Stimulated activated CD8-positive, alpha-beta memory T cell treated with anti-CD3 and anti-CD28 coated beads, Interleukin-7, amount 100 ng/mL, for 1 hour (primary cell): ENCODE measurements around the gene ASTL.
"Not testable (repeated sequence)": the region's sequence is repeated elsewhere in the genome, so short reads cannot be mapped to it uniquely, and the experiment has no call there.

ENCODE experiments used
- DNase-seq, 2 donors: peaks; one replicate each; pipeline ENCODE4 v3.0.0-alpha.2; 2020; ENCODE audit warnings: low read depth in 2 of 2

The ASTL gene

GRCh38 chr2:96138179-96139145 is at the start of gene ASTL:
TSS of gene ASTL (minus strand) at chr2:96138502. CDS start at chr2:96138436, 66 bp downstream.
- no peak for DNase-seq

- DNase-seq, result no peak
Measured at GRCh38 chr2:96186562-96186961, 48.3 kb upstream of the ASTL start.

- no peak for DNase-seq
Measured at GRCh38 chr2:96185516-96185915, 47.2 kb upstream of the ASTL start.

- DNase-seq, result no peak
Measured at GRCh38 chr2:96184989-96185388, 46.7 kb upstream of the ASTL start.

- DNase-seq, result no peak
Measured at GRCh38 chr2:96184188-96184587, 45.9 kb upstream of the ASTL start.

- DNase-seq, result no peak
Measured at GRCh38 chr2:96181529-96181928, 43.2 kb upstream of the ASTL start.

- DNase-seq, result no peak
Measured at GRCh38 chr2:96180521-96180920, 42.2 kb upstream of the ASTL start.

- DNase-seq, result no peak
Measured at GRCh38 chr2:96180002-96180401, 41.7 kb upstream of the ASTL start.

- DNase-seq, result no peak
Measured at GRCh38 chr2:96176661-96177060, 38.4 kb upstream of the ASTL start.

GRCh38 chr2:96175951-96176350 is 37.6 kb upstream of the ASTL start:
- DNase-seq, result no peak

GRCh38 chr2:96174251-96175144 is 36.2 kb upstream of the ASTL start:
- DNase-seq, result peak; percentile 66 to 70

- DNase-seq, result no peak
Measured at GRCh38 chr2:96171831-96172230, 33.5 kb upstream of the ASTL start.

- DNase-seq, result no peak
Measured at GRCh38 chr2:96170626-96171025, 32.3 kb upstream of the ASTL start.

GRCh38 chr2:96169868-96170507 is 31.7 kb upstream of the ASTL start:
- DNase-seq, result no peak

GRCh38 chr2:96167407-96168013 is 29.2 kb upstream of the ASTL start:
- no peak for DNase-seq

GRCh38 chr2:96164459-96165184 is 26.3 kb upstream of the ASTL start:
- no peak for DNase-seq

- DNase-seq, result peak in 1 of 2 donors; percentile 51
Measured at GRCh38 chr2:96163768-96164429, 25.6 kb upstream of the ASTL start.

GRCh38 chr2:96163415-96163767 is 25.1 kb upstream of the ASTL start:
- no peak for DNase-seq

- DNase-seq, result no peak
Measured at GRCh38 chr2:96161898-96162297, 23.6 kb upstream of the ASTL start.

GRCh38 chr2:96160366-96160765 is 22.1 kb upstream of the ASTL start:
- DNase-seq, result not testable (repeated sequence)
